Germinal center (tissue), 1 donor: ENCODE measurements around the gene MRPS10.
"Not testable (repeated sequence)": the region's sequence is repeated elsewhere in the genome, so short reads cannot be mapped to it uniquely, and the experiment has no call there.

Source experiments
- DNase-seq: peaks from one replicate; pipeline ENCODE4 v3.0.0; 2012; ENCODE audit warnings: mixed read lengths, low spot score

Gene MRPS10

DNA sequence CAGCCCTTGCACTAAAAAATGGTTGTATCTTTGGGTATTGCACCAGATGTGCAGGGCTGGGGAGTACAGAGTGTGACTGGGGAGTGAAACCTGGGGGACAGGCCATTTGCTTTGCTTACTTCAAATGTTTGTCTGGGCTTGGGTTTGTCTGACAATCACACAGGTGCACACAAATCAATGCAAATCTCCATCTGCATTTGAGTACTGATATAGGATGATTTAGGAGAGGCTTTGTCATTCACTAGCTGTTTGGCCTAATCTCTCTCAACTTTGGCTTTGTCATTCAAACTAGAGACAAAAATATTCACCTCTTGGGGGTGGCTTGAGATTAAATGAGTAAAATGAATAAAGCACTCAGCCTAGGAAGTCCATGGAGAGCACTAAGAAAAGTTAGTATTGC lies 40.7 kb downstream of the MRPS10 start:
- DNase-seq: no peak

DNA sequence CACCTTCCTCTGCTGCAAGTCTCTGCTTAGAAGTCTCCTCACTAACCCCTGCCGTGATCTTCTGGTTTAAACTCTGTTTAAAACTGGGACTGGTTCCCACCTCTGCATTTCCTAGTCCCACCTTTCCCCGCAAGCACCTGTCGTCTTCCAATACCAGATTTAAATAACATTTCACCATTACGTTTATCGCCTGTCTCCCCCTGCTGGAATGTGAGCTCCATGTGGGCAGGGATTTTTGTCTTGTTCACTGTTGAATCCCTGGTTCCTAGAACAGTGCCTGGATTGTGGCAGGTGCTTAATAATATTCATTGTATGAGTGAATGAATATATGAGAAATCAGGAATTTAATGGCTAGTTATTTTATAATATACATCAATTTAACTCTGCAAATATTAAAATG lies 41.8 kb downstream of the MRPS10 start:
- no peak for DNase-seq

DNA sequence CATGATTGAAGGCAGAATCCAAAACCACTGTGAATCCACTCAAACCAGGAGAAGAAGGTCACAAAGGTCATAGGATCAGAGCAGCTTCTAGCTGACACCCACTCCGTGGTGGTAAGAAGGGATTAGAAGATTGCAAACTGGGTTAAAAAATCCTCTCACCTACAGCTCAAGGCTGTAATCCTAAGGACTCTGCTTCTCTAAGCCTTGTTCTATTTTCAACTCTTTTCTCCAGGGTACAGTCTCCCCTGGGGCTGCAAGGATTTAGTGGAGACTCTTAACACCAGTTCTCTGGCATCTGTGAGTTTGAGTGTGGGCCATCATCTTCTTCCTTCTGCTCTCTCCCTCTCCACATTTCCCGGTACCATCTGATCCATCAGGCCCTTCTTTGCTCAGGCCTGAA lies 44.6 kb downstream of the MRPS10 start, which contains the start of gene GUCA1A:
TSS of gene GUCA1A (plus strand) at position 264 of the 400 bp plus-strand sequence. CDS start 250 bp downstream, outside the sequence.
- no peak for DNase-seq

DNA sequence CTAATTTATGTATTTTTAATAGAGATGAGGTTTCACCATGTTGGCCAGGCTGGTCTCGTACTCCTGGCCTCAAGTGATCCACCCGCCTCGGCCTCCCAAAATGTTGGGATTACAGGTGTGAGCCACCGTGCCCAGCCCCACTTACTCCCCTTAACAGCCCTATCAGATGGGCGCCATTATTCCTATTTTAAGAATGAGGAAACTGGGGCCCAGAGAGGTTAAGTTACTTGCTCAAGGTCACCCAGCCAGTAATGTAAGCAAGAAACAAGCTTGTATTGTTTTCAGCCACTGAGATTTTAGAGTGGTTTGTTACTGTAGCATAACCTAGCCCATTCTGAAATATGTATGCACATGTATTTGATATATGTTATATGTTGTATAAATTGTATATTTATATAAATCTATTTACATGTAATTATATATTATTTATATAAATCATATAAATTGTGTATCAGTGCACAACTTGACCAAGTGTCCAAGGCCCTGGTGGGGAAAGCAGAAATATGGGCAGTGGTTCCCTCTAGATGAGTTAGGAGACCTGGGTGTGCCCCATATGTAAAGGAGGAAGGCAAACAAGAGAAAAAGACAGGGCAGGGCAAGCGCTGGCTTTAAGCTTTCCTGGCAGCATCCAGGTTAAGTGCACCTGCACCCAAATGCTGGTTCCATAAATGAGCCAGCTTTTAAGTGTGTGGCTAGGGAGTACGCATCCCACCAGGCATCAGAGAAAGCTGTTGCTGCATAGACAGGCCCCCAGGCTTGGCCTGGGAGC lies 45.7 kb downstream of the MRPS10 start:
- no peak for DNase-seq

DNA sequence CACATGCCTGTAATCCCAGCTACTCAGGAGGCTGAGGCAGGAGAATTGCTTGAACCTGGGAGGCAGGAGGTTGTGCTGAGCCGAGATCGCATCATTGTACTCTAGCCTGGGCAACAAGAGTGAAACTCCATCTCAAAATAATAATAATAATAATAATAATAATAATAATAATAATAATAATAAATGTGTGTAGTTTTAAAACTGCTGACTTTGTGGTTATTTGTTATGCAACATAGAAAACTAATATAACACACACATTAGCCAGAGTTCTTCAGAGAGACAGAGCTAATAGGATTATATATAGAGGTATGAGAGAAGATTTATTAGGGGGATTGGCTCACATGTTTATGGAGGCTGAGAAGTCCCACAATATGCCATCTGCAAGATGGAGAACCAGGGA lies 47.9 kb downstream of the MRPS10 start:
- not testable (repeated sequence) for DNase-seq

DNA sequence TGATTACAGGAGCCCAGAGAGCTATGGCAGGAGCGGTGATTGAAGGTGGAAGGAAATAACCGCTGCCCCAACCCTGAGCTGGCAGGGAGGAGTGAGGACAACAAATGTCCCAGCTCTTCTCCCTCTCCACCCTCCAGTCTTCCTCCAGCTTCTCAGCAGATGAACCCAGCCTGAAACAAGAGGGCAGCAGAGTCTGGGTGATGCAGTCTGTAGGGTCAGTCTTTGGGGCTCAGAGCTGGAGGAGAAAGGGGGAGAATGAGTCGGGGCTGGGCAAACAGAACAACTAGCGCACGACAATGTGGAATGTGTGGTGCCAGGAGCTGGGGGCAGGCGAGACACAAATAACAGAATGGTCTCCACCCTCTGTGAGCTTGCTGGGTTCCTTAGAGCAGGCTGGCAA lies 49.0 kb downstream of the MRPS10 start:
- no peak for DNase-seq

DNA sequence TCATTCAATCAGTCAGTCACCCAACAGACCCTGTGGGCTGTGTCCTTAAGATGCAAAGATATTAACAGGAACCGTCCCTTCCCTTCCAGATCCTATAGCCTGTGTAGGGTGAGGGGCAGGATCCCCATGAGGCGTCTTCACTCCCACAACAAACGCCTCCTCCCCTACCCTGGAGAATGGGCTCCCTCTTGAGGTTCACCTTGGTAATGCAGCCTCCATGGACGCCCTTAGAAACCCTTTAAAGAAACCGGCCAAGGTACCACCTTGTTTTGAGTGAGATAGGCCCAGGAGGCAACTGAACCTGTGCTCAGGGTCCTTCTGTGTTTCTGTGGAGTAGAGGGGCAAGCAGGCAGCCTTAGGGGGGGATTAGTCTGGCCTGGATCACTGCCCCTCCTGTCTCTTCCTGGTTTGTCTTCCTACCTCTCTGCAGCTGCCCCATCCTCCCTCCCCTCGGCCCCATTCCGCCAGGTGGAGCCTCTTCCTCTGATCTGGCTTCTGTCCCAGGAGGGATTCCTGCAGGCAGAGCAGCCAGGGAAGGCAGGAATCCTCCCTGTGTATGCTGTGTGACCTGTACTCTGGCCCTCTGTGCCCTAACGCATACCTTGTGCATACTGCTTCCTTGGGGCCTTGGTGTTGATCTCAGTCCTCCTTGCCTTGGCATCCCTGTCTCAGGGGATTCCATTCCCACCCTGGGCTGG lies 51.1 kb downstream of the MRPS10 start:
- peak; percentile 85 for DNase-seq

DNA sequence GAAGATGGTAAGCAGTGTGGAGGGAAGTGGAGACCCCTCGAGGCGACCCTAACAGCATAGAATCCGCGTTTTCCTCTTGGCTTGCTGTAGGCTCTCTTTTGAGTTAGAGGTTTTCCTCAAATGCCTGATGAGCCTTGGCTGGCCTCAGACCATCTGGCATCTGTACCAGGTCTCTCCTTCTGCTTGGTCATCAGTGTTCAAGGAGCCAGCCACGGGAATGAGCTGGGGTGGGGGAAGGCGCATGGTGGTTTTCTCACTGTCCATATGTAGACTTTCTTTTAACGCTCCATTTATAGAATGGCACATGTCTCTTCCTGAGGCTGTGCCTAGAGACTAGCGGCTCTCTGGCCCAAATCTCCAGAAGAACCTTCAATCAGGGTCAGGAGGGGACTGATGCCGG lies 52.6 kb downstream of the MRPS10 start:
- no peak for DNase-seq

DNA sequence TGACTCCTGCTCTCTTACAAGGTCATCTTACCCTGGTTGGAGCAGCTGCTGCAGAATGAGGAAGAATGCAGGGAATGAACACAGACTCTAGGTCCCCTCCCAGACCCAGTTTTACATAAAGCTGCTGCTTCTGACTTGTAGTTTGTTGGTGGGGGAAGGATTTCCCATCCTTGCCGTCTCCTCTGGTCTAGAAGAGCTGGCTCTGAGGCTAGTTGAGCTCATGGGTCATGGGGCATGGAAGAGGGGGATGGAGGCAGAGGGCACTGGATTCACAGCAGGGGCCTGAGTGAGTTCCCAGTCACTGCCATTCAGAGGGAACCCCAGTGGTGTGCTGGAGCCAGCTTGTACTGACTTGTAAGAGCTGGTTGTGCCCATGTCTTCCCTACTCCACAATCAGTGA lies 53.7 kb downstream of the MRPS10 start:
- DNase-seq: no peak

DNA sequence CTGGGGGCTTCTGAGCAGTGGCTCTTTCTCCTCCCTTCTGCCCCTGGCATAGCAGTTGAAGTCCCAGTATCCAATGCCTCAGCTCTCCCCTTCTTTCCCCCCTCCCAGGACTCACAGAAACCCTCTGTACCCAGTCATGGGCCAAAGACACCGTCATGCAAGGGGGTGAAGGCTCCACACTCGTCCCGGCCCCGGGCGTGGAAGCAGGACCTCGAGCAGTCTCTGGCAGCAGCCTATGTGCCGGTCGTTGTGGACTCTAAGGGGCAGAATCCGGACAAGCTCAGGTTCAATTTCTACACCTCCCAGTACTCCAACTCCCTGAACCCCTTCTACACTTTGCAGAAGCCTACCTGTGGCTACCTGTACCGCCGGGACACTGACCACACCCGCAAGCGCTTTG lies 54.8 kb downstream of the MRPS10 start:
- DNase-seq: no peak

DNA sequence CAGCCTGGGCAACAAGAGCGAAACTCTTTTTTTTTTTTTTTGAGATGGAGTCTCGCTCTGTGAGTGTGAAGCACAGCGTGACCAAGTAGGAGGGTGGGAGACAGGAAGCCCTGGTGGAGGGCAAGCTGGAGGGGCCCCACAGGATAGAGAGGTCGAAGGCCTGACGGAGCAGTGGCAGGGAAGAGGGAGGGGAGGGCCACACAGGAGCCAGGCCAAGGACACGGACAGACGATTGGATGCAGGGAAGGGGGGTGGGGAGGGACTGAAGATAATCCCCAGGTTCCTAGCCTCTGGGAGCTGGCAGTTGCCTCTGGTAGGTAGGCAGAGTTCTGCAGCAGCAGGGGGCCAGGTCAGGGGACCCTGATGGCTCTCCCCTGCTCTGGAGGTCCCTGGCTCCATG lies 55.3 kb downstream of the MRPS10 start:
- no peak for DNase-seq

DNA sequence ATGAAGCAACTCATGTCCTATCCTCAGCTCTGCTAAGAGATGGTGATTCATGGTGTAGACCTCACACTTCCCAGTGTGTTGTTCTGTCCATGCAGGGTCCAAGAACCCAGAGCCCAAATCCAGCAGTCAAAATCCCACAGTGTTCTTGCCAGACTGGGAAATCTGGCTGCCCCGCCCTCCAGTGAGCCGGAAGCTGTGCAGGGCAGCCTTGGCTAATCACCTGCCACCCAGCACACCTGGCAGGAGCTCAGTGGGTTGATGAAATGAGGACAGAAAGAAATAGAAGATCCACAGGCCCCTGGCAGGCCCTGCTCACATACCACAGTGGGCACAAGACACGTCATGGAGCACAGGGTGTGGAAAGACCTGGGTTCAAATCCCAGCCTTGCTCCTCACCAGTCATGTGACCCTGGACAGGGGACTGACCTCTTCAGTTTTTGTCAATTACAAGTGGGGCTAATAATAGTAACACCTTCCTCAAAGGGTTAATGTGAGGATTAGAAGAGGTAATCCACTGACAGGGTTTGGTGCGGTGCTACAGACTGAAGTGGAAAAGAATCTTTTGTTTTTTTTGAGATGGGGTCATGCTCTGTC lies 58.1 kb downstream of the MRPS10 start:
- DNase-seq: no peak

DNA sequence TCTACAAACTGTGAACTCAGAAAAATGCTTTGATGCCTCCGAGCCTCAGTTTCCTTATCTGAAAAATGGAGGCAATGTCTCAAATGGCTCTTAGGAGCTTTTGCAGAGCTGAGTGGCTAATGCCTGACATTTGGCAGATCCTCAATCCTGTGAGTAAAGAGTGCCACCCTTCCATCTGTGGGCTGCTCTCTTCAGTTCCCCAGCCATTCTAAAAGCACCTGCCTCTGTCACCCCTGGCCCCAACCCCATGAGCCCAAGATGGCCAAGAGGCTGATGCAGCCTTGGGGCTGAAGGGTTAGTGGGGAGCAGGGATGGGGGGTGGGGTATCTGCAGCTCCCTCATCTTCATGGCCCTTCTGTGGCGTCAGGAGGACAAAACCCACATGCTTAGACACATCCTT lies 59.0 kb downstream of the MRPS10 start:
- DNase-seq: no peak

DNA sequence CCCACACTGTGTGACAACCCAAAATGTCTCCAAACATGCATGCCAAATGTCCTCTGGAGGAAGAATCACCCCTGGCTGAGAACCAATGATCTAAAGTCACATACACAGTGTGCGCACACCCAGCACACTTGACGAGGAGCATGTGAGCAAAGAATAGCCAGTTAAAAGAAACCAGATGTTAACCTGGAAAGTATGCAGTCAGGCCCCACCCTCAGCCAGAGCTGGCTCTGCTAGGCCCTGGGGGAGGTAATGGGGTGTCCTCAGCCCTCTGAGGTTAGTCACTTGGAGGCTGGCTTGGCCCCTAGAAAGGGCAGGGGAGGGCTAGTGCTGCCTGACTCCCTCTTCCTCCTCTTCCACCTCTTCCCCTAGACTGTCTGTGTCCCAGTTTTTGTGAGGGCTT lies 59.6 kb downstream of the MRPS10 start:
- no peak for DNase-seq
